GM12873 (cell line): ENCODE data around the gene LURAP1L.

Experiments used
- TF ChIP-seq, protein P1 (sequence below): IDR thresholded peaks from 2 replicates; pipeline ENCODE4 v1.5.1; 2012; ENCODE audit warnings: low read depth, mild to moderate bottlenecking, moderate library complexity, low read length, control low read depth; ENCODE audit not compliant: insufficient read depth; ENCODE audit errors: missing control alignments

The LURAP1L gene

DNA sequence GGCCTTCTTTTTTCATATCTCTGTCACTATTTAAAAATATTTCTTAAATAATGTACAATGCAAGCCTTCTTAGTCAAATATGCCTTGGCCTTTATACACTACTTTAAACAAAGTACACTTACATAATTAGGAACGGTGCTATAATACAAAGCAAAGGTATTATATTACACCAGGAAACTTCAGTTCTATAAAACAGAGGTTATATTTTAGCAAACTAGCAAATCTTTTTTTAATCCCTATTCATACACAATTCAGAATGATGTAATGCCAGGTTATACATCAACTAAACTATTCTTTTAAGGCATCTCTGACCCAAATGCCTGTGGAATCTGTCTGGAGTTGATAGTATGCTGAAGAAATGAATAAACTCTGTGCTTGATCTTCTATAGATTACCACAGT lies 10.7 kb upstream of the LURAP1L start:
- TF ChIP-seq, protein P1, sequence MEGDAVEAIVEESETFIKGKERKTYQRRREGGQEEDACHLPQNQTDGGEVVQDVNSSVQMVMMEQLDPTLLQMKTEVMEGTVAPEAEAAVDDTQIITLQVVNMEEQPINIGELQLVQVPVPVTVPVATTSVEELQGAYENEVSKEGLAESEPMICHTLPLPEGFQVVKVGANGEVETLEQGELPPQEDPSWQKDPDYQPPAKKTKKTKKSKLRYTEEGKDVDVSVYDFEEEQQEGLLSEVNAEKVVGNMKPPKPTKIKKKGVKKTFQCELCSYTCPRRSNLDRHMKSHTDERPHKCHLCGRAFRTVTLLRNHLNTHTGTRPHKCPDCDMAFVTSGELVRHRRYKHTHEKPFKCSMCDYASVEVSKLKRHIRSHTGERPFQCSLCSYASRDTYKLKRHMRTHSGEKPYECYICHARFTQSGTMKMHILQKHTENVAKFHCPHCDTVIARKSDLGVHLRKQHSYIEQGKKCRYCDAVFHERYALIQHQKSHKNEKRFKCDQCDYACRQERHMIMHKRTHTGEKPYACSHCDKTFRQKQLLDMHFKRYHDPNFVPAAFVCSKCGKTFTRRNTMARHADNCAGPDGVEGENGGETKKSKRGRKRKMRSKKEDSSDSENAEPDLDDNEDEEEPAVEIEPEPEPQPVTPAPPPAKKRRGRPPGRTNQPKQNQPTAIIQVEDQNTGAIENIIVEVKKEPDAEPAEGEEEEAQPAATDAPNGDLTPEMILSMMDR = no peak

DNA sequence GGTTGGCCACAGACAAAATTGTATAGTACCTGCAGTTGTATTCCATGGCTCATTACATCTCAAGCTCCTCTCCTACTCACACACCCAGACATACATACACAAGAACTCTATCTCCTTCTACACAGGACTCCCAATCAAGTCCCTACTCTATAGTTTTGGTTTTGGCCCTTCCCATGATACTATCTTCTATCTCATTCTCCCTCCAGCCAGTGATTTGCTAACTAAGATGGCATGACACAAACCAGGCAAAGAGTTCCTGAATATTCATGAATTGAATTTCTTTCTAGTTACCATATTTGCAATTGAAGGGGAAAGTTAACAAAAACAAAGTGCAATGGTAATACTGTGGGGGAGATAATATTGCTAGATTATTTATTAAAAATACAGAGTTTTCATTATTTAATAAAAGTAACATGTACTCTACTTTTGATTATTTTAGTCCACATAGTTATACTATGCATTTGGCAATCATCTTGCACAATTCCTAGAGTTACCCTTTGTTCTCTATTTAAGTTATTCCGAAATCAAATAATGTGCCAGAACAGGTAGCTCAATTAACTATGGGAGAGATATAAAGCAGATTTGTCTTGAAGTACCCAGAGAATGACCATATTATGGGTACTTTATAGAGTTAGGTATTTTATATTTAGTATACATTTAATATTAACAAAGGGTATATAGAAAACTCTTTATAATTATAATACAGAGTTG lies 9.6 kb upstream of the LURAP1L start:
- TF ChIP-seq, protein P1 = no peak

DNA sequence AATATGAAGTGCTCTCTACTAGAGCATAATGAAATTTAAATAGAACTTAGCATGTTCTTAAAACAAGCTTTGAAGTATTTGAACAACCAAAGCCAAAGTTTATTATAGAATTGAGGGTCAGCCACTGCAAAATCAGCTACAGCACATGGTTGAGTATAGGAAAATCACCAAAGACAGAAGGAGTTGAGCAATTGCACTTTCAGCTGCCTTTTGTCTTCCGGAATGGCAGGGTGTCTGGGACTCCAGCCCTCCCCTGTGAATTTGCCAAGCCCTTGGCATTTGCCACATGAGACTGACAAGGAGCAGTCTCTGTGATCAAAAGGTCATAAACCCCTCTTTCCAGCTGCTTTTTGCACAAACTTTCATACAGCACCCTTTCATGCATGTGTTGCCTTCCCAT lies 8.5 kb upstream of the LURAP1L start:
- TF ChIP-seq, protein P1 = no peak

DNA sequence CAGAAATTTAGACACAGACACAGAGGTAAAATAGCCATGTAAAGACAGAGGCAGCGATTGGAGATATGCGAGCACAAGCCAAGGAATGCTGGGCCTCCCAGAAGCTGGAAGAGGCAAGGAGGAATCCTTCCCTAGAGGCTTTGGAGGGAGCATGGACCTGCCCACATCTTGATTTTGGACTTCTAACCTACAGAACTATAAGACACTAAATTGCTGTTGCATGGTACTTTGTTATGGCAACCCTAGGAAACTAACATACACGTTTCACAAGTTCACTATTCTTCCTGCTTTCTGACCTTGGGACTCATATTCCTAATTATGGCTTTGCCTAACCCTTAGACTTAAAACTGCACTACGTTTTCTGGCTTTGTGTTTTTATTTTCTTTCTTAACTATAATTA lies 4.6 kb upstream of the LURAP1L start:
- TF ChIP-seq, protein P1 = no peak

DNA sequence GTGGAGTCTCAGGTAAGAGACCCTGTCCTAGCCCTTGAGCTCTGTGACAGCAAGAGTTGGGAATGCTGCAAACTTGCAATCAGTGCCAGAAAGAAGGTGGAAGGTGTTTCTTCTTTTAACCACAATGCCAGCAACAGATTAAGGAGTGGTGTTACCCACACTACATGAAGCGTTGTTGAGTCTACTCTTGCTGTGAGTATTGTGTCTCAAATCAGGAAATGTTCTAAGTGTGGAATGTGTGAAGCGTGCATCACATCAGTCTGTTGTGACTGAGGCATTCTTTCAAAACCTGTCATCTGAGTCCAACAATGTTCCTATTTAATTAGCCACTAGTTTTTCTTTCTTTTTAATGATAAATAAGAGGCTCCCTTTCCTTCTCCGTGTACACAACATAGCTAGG lies 2.9 kb upstream of the LURAP1L start:
- TF ChIP-seq, protein P1 = no peak

DNA sequence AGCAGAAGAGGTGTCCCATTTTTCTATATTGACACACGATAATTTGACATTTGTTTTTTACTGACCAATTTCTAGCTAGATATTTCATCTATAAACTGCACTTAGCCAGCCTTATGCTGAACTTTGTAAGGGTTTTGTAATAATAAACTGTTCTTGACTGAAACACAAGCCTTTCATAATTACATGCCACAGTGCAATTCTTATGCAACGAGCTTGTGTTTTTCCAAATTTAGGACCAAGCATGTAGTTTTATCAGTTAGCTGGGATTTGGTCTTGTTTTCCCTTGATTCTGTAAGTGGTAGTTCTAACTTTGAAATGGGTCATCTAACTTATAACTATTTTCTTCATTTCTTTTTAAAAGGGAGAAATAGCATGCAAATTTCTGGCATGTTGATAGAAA lies 1.3 kb upstream of the LURAP1L start:
- TF ChIP-seq, protein P1 = no peak

DNA sequence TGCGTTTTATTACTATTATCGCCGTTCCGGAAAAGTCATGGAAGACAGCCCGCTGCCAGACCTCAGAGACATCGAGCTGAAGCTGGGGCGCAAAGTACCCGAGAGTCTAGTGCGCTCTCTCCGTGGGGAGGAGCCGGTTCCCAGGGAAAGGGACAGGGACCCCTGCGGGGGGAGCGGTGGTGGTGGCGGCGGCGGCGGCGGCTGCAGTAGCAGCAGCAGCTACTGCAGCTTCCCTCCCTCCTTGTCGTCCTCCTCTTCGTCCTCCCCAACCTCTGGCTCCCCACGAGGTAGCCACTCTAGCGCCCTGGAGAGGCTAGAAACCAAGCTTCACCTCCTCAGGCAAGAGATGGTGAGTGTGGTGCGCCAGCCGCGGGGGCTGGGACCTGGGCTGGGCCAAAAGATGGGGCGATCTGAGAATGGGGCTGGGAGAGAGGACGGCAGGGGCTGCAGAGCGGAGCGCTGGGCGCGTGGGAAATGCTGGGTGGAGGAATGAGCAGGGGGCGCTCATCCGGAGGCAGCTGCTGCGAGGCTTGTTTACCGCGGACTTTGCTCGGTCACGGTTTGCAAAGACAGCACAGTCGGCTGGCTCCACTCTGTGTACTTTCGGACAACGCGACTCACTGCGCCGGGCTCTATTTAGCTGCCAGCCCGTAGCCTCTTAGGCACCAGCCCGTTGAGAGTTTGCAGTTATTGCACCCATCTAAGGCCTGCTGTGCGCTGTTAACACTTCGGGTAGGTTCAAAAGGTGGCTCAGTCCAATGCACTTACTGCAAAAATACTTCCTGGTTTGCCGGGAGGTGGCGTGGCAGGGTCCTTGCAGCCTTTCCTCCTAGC lies 1.1 kb downstream of the LURAP1L start:
- TF ChIP-seq, protein P1 = peak; percentile 43
